Neural crest cell (in vitro differentiated cells): Measurements from ENCODE around the gene UEVLD. TPM values are rescaled to one million over a fixed set of nuclear protein-coding genes. Genes with fewer than 3 reads are reported as not detected.
A peak's percentile ranks its signal among the peaks of the same experiment; 100 is the strongest.

Experiments used
- DNase-seq: peaks from one replicate; pipeline ENCODE4 v3.0.0; 2021; ENCODE audit warnings: low read depth, mixed read lengths, low spot score
- H3K27ac Mint-ChIP-seq: one replicate; pipeline ENCODE4 v1.8.0; 2021; ENCODE audit warnings: mild to moderate bottlenecking, mixed read lengths; ENCODE audit not compliant: unreplicated experiment
- H3K27me3 Mint-ChIP-seq: 2 replicates; pipeline ENCODE4 v1.8.0; 2021; ENCODE audit warnings: low read depth, mild to moderate bottlenecking, mixed read lengths
- H3K36me3 Mint-ChIP-seq: 2 replicates; pipeline ENCODE4 v1.8.0; 2021; ENCODE audit warnings: low read depth, mild to moderate bottlenecking, mixed read lengths
- H3K4me1 Mint-ChIP-seq: 2 replicates; pipeline ENCODE4 v1.8.0; 2021; ENCODE audit warnings: mixed read lengths
- H3K4me3 Mint-ChIP-seq: one replicate; pipeline ENCODE4 v1.8.0; 2021; ENCODE audit warnings: mild to moderate bottlenecking, mixed read lengths
- H3K9me3 Mint-ChIP-seq: 2 replicates; pipeline ENCODE4 v1.8.0; 2021; ENCODE audit warnings: mixed read lengths
- total RNA-seq: library from RNA; stranded (reverse); gene quantifications from 2 replicates; pipeline ENCODE4 v1.2.1, GENCODE V29; 2021
- TF ChIP-seq, protein P1 (sequence below): fragments of 200-600 bp; sonication (generic); conservative IDR thresholded peaks from 2 replicates; pipeline ENCODE4 v1.5.0; 2021; ENCODE audit warnings: antibody characterized with exemption, mild to moderate bottlenecking

The UEVLD gene
- total RNA-seq, 1 donor from 2014 or later: 10.2 TPM

DNA sequence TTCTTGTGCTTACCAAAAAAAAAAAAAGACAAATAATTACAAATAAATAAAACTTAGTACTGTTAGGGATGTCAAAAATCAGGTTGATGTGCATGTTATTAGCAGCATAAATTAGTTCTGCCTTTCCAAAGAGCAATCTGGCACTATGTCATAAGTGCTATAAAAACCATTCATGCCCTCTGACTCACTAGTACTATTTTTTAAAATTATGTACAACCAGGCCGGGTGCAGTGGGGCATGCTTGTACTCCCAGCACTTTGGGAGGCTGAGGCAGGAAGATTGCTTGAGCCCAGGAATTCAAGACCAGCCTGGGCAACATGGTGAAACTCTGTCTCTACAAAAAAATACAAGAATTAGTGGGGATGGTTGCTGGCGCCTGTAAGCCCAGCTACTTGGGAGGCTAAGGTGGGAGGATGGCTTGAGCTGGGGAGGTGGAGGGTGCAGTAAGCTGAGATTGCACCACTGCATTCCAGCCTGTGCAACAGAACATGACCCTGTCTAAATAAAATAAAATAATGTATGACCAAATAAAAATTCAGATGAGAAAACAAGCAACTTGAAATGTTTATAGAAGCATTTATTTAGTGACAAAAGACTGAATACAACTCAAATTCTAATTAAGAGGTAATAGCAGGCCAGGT is 25.3 kb downstream of the UEVLD start:
- Mint-ChIP-seq H3K4me1 (no peaks in the 10 kb centered on the region), H3K9me3 (no peaks in the 10 kb centered on the region)

DNA sequence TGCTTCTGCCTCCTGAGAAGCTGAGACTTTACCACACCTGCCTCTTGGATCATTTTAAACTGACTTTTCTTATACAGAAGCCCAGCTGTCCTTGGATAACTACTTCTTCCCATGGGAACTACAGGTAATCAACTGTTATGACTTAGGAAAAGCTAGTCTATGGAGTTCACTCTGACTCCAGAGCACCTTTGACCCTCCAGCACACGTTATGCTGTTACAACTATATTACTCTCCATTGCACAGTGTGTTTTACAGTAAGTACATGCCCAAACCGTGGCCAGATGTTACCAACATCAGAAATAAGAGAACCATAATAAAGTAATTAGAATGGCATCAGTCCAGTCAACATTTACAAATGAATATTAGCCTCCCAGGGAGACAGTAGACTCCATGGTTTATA is 40.5 kb downstream of the UEVLD start:
- no peaks in the 10 kb centered on the region for H3K36me3 Mint-ChIP-seq

More for the DNA sequence above, 25.3 kb downstream of the UEVLD start:
- Mint-ChIP-seq H3K27ac (no peak overlapping the region), H3K27me3 (no peaks in the 10 kb centered on the region), H3K4me3 (no peak overlapping the region), H3K36me3 (no peaks in the 10 kb centered on the region)
- TF ChIP-seq, protein P1, sequence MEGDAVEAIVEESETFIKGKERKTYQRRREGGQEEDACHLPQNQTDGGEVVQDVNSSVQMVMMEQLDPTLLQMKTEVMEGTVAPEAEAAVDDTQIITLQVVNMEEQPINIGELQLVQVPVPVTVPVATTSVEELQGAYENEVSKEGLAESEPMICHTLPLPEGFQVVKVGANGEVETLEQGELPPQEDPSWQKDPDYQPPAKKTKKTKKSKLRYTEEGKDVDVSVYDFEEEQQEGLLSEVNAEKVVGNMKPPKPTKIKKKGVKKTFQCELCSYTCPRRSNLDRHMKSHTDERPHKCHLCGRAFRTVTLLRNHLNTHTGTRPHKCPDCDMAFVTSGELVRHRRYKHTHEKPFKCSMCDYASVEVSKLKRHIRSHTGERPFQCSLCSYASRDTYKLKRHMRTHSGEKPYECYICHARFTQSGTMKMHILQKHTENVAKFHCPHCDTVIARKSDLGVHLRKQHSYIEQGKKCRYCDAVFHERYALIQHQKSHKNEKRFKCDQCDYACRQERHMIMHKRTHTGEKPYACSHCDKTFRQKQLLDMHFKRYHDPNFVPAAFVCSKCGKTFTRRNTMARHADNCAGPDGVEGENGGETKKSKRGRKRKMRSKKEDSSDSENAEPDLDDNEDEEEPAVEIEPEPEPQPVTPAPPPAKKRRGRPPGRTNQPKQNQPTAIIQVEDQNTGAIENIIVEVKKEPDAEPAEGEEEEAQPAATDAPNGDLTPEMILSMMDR: no peak
- no peak for DNase-seq

DNA sequence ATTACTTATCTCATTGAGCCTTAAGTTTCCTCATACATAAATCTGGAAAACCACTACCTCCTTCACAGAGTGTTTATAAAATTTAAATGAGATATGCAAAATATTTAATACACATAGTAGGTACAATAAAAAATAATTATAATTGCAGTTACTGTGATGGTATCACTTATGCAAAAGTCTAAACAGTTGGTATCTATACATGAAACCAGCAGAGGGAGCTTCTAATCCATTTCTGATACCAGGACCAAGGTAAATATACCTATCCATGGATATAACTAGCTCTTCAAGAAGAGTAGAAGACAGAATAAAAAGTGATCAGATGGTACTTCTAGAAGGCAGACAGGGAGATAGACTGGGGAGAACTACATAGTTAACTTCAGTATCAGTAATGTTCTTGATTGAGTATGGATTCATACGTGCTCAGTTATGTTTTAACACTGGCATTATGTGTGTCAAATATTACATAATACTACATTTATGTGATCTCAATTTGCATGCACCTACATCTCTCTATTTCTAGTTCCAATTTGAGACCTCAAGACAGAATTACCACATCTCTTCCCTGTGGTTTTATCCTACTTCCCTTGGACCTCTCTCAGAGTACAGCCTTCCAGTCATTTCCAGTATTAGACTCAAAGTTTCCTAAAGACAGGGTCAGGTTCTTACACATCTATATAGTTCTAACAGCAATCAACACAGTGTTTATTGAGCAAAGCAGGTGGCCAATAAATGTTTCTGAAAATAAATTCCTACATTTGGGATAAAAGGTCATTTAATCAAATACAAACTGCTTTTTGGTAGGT is 48.1 kb downstream of the UEVLD start:
- H3K36me3 Mint-ChIP-seq: no peaks in the 10 kb centered on the region
- H3K4me3 Mint-ChIP-seq: no peak overlapping the region
- no peak overlapping the region for H3K27ac Mint-ChIP-seq
- H3K27me3 Mint-ChIP-seq: no peaks in the 10 kb centered on the region
- H3K4me1 Mint-ChIP-seq: peaks cover 20% of the 10 kb centered on the region
- TF ChIP-seq, protein P1: peak; percentile 67
- no peak for DNase-seq
- no peaks in the 10 kb centered on the region for H3K9me3 Mint-ChIP-seq

More for the DNA sequence above, 40.5 kb downstream of the UEVLD start:
- H3K4me1 Mint-ChIP-seq: peaks cover 8% of the 10 kb centered on the region
- no peak overlapping the region for H3K27ac Mint-ChIP-seq
- H3K9me3 Mint-ChIP-seq: no peaks in the 10 kb centered on the region
- no peak for DNase-seq
- no peak overlapping the region for H3K4me3 Mint-ChIP-seq
- no peaks in the 10 kb centered on the region for H3K27me3 Mint-ChIP-seq
- TF ChIP-seq, protein P1: no peak

DNA sequence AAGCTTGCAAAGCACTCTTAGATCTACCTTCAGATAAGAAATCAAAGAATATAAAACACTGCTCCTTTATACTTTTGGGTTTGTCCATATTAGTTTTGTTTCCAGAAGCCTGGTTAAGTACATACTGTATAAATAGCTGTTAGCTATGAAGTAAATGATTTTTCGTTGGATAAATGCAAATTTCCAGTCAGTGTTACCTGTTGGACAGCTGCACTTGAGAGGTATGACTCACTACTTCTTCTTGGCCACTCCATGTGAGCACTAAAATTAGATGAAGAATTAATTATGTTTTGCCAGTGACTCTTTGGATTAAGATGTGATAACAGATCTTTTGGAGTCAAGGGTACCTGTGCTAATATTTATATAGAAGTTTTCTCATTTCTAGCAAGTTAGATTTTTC is 52.3 kb downstream of the UEVLD start:
- Mint-ChIP-seq H3K27me3 (no peaks in the 10 kb centered on the region), H3K4me1 (peaks cover under 1% of the 10 kb centered on the region), H3K27ac (no peak overlapping the region), H3K36me3 (no peaks in the 10 kb centered on the region), H3K4me3 (no peak overlapping the region), H3K9me3 (no peaks in the 10 kb centered on the region)
- DNase-seq: no peak
- TF ChIP-seq, protein P1: no peak

DNA sequence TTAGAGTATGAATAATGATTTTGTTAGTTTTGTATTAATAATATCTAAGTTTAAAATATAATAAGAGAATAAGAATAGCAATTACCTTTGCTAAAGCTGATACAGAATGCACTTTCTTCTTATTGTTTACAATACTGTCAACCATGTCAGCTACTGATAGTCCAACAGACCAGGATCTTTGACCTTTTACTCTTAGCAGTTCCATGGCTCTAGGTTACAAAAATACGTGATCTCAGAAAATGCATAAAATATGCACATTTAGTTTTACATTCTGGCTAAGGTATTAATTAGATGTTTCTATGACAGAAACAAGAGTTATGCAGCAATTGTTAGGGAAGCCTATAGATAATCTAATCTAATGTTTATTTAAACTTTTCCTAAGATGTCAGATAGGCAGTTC is 54.3 kb downstream of the UEVLD start:
- TF ChIP-seq, protein P1: no peak
- Mint-ChIP-seq H3K9me3 (no peaks in the 10 kb centered on the region), H3K27me3 (no peaks in the 10 kb centered on the region), H3K4me3 (no peak overlapping the region), H3K27ac (no peak overlapping the region), H3K4me1 (no peaks in the 10 kb centered on the region), H3K36me3 (no peaks in the 10 kb centered on the region)
- DNase-seq: no peak
